ENCODE data around the gene HSPB1.
A peak's percentile ranks its signal among the peaks of the same experiment; 100 is the strongest.
"Not testable (repeated sequence)": the region's sequence is repeated elsewhere in the genome, so short reads cannot be mapped to it uniquely, and the experiment has no call there.

The HSPB1 gene

GRCh38 chr7:76281706-76282343 is 20.6 kb upstream of the HSPB1 start:
- no peak for DNase-seq

GRCh38 chr7:76282344-76283253 is 19.9 kb upstream of the HSPB1 start:
- no peak for DNase-seq

- DNase-seq: no peak
Measured at GRCh38 chr7:76283254-76284159, 19.0 kb upstream of the HSPB1 start.

GRCh38 chr7:76285604-76286374 is 16.7 kb upstream of the HSPB1 start:
- DNase-seq: no peak

- DNase-seq: no peak
Measured at GRCh38 chr7:76286842-76287403, 15.6 kb upstream of the HSPB1 start.

- not testable (repeated sequence) for DNase-seq
Measured at GRCh38 chr7:76290847-76291350, 11.6 kb upstream of the HSPB1 start.

GRCh38 chr7:76291351-76292212 is 10.9 kb upstream of the HSPB1 start:
- DNase-seq: peak; percentile 83

- DNase-seq: no peak
Measured at GRCh38 chr7:76292213-76292573, 10.3 kb upstream of the HSPB1 start.

GRCh38 chr7:76292911-76293310 is 9.6 kb upstream of the HSPB1 start:
- not testable (repeated sequence) for DNase-seq

- no peak for DNase-seq
Measured at GRCh38 chr7:76293407-76293901, 9.0 kb upstream of the HSPB1 start.

GRCh38 chr7:76294344-76295024 is 8.0 kb upstream of the HSPB1 start:
- DNase-seq: peak; percentile 87

- DNase-seq: no peak
Measured at GRCh38 chr7:76296743-76297740, 5.4 kb upstream of the HSPB1 start.

GRCh38 chr7:76300166-76300731 is 2.2 kb upstream of the HSPB1 start:
- no peak for DNase-seq

- no peak for DNase-seq
Measured at GRCh38 chr7:76301000-76301399, 1.5 kb upstream of the HSPB1 start.

GRCh38 chr7:76303202-76304147 is 1.0 kb downstream of the HSPB1 start:
- peak; percentile 55 for DNase-seq

- DNase-seq: peak; percentile 26
Measured at GRCh38 chr7:76304888-76305375, 2.5 kb downstream of the HSPB1 start.

- not testable (repeated sequence) for DNase-seq
Measured at GRCh38 chr7:76308874-76309273, 6.4 kb downstream of the HSPB1 start.

All from NCI-H1694 treated with DMSO at 0.1 percent for 48 hours (cell line).